ENCODE results near the gene TMEM167B.

The TMEM167B gene

DNA sequence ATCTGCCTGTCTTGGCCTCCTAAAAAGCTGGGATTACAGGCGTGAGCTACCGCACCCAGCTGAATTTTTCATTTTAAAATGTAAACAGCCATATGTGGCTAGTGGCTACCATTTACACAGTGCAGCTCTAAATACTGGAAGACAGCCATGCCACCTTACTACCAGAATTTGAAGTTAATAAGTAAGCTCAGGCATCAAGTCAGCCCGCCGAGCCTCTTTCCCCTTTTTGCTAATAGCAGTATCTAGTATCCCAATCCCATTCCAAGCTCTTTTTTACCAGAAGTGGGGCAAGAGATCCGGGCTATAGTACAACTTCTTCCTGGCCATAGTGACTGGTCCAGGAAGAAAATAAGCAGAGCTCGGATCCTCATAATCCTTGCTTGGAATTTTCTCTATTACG lies 29.9 kb upstream of the TMEM167B start:
- H3K36me3 ChIP-seq (ENCODE audit: control insufficient read depth, insufficient read depth, low read length) = peaks cover 5% of the 10 kb centered on the region
- no peaks in the 10 kb centered on the region for H3K4me1 ChIP-seq (ENCODE audit: control insufficient read depth, insufficient read depth, low read length)
- H3K27me3 ChIP-seq (ENCODE audit: control insufficient read depth, insufficient read depth, low read length) = no peaks in the 10 kb centered on the region
- H3K9ac ChIP-seq (ENCODE audit: low read depth, low read length) = no peak overlapping the region
- no peaks in the 10 kb centered on the region for H3K9me3 ChIP-seq (ENCODE audit: control insufficient read depth, insufficient read depth, low read length)
- H3K4me3 ChIP-seq (ENCODE audit: low read depth, low read length) = no peak overlapping the region

DNA sequence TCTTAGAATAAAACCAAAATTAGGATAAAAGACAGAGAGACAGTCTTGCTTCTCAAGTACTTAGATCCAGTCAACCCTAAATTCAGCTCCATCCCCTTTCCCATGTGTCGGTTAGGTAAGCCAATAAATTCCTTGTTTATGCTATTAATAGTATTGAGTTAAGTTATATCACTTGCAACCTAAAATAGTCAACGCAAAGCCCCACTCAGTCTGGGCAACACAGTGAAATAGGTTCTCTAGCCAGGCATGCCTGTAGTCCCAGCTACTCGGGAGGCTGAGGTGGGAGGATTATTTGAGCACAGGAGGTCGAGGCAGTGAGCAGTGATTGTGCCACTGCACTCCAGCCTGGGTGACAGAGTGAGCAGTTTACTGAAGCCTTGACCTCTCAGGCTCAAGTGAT lies 29.4 kb upstream of the TMEM167B start:
- Histone ChIP-seq H3K27me3 (ENCODE audit: control insufficient read depth, insufficient read depth, low read length) (no peaks in the 10 kb centered on the region), H3K4me1 (ENCODE audit: control insufficient read depth, insufficient read depth, low read length) (no peaks in the 10 kb centered on the region), H3K9ac (ENCODE audit: low read depth, low read length) (no peak overlapping the region), H3K4me3 (ENCODE audit: low read depth, low read length) (no peak overlapping the region), H3K36me3 (ENCODE audit: control insufficient read depth, insufficient read depth, low read length) (peaks cover 5% of the 10 kb centered on the region), H3K9me3 (ENCODE audit: control insufficient read depth, insufficient read depth, low read length) (no peaks in the 10 kb centered on the region)

DNA sequence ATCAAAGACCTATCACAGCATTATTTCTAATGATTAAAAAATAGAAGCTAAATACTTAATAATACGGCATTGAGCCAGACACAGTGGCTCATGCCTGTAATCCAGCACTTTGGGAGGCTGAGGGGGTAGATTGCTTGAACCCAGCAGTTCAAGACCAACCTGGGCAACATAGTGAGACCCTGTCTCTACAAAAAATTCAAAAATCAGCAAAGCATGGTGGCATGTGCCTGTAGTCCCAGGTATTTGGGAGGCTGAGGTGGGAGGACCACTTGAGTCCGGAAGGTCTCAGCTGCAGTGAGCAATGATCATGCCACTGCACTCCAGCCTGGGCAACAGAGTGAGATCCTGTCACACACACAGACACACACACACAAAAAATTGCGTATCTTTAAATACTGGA lies 25.4 kb upstream of the TMEM167B start:
- Histone ChIP-seq H3K27me3 (ENCODE audit: control insufficient read depth, insufficient read depth, low read length) (no peaks in the 10 kb centered on the region), H3K4me1 (ENCODE audit: control insufficient read depth, insufficient read depth, low read length) (no peaks in the 10 kb centered on the region), H3K36me3 (ENCODE audit: control insufficient read depth, insufficient read depth, low read length) (peaks cover 11% of the 10 kb centered on the region), H3K9ac (ENCODE audit: low read depth, low read length) (no peak overlapping the region), H3K4me3 (ENCODE audit: low read depth, low read length) (no peak overlapping the region), H3K9me3 (ENCODE audit: control insufficient read depth, insufficient read depth, low read length) (no peaks in the 10 kb centered on the region)

DNA sequence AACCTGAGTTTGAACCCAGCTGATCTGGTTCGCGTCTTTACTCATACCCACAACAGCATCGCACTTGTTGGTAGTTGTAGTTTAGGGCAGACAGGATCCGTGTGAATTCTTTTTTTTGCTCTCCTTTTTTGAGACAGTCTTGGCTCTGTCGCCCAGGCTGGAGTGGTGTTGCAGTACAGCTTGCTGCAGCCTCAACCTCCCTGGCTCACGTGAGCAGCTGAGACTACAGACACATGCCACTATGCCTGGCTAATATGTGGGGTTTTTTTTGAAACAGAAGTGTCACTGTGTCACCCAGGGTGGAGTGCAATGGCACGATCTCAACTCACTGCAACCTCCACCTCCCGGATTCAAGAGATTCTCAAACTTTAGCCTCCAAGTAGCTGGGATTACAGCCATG lies 22.7 kb upstream of the TMEM167B start:
- H3K36me3 ChIP-seq (ENCODE audit: control insufficient read depth, insufficient read depth, low read length) = peaks cover 11% of the 10 kb centered on the region
- H3K27me3 ChIP-seq (ENCODE audit: control insufficient read depth, insufficient read depth, low read length) = no peaks in the 10 kb centered on the region
- H3K9ac ChIP-seq (ENCODE audit: low read depth, low read length) = no peak overlapping the region
- no peaks in the 10 kb centered on the region for H3K4me1 ChIP-seq (ENCODE audit: control insufficient read depth, insufficient read depth, low read length)
- H3K4me3 ChIP-seq (ENCODE audit: low read depth, low read length) = no peak overlapping the region
- H3K9me3 ChIP-seq (ENCODE audit: control insufficient read depth, insufficient read depth, low read length) = no peaks in the 10 kb centered on the region

DNA sequence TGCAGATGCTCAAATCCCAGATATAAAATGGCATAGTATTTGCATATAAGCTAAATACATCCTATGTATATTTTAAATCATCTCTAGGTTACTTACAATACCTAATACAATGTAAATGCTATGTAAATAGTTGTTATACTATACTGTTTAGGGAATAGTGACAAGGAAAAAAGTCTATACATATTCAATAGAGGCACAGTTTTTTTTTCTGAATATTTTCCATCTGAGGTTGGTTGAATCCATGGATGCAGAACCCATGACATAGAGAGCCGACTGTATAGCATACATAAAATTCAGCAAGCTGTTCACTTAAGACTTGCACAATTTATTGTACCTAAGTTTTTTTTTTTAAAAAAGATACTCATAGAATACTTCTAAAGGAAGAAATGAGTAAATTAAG lies 21.3 kb upstream of the TMEM167B start:
- no peak overlapping the region for H3K9ac ChIP-seq (ENCODE audit: low read depth, low read length)
- no peak overlapping the region for H3K4me3 ChIP-seq (ENCODE audit: low read depth, low read length)
- H3K4me1 ChIP-seq (ENCODE audit: control insufficient read depth, insufficient read depth, low read length) = no peaks in the 10 kb centered on the region
- H3K36me3 ChIP-seq (ENCODE audit: control insufficient read depth, insufficient read depth, low read length) = peaks cover 11% of the 10 kb centered on the region
- H3K9me3 ChIP-seq (ENCODE audit: control insufficient read depth, insufficient read depth, low read length) = no peaks in the 10 kb centered on the region
- no peaks in the 10 kb centered on the region for H3K27me3 ChIP-seq (ENCODE audit: control insufficient read depth, insufficient read depth, low read length)

DNA sequence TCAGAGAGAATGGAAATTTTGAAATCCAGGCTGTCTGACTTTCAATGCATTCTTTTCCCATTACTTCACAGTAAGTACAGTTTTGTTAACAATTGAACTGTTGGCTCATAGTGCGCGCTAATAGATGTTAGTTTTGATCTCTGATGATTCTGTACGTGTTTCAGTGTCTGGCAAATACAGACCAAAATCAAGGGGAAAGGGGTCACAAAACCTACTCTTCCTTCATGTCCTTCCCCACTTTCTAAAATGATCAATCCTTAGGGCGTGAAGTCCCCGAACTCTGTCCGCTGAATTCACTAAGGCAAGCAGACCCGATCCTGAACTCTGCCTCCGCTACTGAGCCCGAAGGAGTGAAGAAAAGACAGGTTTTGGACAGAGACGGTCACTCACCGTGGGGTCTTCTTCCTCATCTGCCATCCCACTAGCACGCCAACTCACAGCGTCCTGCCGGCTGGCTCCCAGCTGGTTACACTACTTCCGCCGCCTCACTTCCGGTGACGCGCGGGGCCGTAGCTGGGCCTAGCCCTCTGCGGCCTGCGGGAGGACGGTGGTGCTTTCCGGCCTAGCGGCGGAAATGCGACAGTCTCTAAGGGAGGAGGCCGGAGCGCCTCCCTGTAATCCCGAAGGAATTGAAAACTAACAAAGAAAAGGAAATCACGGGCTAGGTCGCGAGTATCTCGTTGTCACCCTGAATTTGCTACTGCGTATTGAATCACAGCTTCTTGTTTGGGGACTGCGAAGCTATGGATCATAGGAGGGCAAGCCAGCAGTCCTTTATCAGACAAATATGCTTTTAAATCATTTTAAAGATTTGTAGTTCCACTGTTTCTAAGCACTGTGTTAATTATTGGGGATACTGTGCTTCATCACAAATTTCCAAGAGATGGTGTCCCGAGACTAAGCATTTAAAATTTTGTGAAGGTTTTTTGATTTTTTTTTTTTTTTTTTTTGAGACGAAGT lies 14.8 kb upstream of the TMEM167B start, which contains the start of gene TAF13:
Gene TAF13, minus strand, starts transcription at position 473 of the 960 bp plus-strand sequence. Its CDS starts 56 bp downstream, at position 417.
- H3K36me3 ChIP-seq (ENCODE audit: control insufficient read depth, insufficient read depth, low read length) = no peaks in the 10 kb centered on the region
- no peaks in the 10 kb centered on the region for H3K27me3 ChIP-seq (ENCODE audit: control insufficient read depth, insufficient read depth, low read length)
- H3K4me3 ChIP-seq (ENCODE audit: low read depth, low read length) = peak within 1 kb of the TSS; percentile 97
- H3K9me3 ChIP-seq (ENCODE audit: control insufficient read depth, insufficient read depth, low read length) = no peaks in the 10 kb centered on the region
- peaks cover 4% of the 10 kb centered on the region for H3K4me1 ChIP-seq (ENCODE audit: control insufficient read depth, insufficient read depth, low read length)
- H3K9ac ChIP-seq (ENCODE audit: low read depth, low read length) = peak within 1 kb of the TSS; percentile 97

DNA sequence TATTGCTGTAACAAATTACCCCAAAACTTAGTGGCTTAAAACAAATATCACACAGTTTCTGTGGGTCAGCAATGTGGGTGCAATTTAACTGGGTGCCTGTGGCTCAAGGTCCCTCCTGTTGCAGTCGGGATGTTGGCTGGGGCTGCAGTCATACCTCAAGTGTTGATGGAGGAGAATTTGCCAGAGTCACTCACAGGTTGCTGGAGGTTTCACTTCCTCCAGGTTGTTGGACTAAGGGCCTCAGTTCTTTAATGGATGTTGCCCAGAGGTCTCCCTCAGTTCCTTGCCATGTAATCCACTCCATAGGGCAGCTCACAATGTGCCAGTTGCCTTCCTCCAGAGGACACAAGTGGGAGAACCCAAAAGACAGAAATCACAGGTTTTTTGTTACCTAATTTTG lies 12.2 kb upstream of the TMEM167B start:
- H3K9me3 ChIP-seq (ENCODE audit: control insufficient read depth, insufficient read depth, low read length) = no peaks in the 10 kb centered on the region
- no peak overlapping the region for H3K9ac ChIP-seq (ENCODE audit: low read depth, low read length)
- H3K4me3 ChIP-seq (ENCODE audit: low read depth, low read length) = no peak overlapping the region
- H3K4me1 ChIP-seq (ENCODE audit: control insufficient read depth, insufficient read depth, low read length) = peaks cover 7% of the 10 kb centered on the region
- no peaks in the 10 kb centered on the region for H3K36me3 ChIP-seq (ENCODE audit: control insufficient read depth, insufficient read depth, low read length)
- no peaks in the 10 kb centered on the region for H3K27me3 ChIP-seq (ENCODE audit: control insufficient read depth, insufficient read depth, low read length)

DNA sequence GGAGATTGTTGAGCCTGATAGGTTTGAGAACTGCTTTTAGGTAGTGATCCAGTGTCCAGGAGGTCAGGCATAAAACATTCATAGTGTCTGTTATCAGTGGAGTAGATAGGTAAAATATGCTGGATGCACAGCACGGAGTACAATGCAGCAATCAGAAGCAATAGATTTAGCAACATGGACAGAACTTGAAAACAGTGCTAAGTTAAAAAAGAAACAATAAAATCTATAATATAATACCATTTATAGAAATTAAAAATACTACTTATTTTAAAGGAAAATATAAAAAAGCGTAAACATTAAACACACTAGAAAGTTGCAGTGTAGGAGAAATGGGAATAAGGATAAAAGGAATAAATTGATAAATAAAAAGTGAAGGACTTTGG lies 11.3 kb upstream of the TMEM167B start:
- H3K4me1 ChIP-seq (ENCODE audit: control insufficient read depth, insufficient read depth, low read length) = peaks cover 8% of the 10 kb centered on the region
- H3K9ac ChIP-seq (ENCODE audit: low read depth, low read length) = no peak overlapping the region
- H3K4me3 ChIP-seq (ENCODE audit: low read depth, low read length) = no peak overlapping the region
- no peaks in the 10 kb centered on the region for H3K27me3 ChIP-seq (ENCODE audit: control insufficient read depth, insufficient read depth, low read length)
- H3K36me3 ChIP-seq (ENCODE audit: control insufficient read depth, insufficient read depth, low read length) = no peaks in the 10 kb centered on the region
- H3K9me3 ChIP-seq (ENCODE audit: control insufficient read depth, insufficient read depth, low read length) = no peaks in the 10 kb centered on the region

DNA sequence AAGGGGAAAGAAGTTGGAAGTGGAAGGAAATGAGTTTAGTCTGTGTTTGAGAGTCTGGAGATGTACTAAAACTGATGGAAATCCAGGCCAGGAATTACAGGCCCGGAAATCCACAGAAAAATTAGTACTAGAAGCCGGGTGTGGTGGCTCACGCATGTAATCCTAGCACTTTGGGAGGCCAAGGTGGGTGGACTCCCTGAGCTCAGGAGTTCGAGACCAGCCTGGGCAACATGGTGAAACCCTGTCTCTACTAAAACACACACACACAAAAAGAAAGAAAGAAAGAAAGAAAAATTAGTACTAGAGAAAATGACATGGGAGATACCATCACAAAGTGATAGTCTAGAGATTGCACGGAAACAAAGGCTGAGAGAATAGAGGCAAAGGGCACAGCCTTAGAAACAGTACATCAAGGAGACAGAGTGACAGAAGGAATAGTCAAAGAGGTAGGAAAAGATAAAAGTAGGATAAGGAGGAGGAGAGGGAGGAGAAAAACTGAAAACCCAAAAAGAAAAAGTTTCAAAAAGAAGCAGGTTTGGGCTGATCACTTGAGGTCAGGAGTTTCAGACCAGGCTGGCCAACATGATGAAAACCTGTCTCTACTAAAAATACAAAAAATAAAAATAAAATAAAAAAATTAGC lies 10.0 kb upstream of the TMEM167B start:
- no peaks in the 10 kb centered on the region for H3K36me3 ChIP-seq (ENCODE audit: control insufficient read depth, insufficient read depth, low read length)
- H3K4me1 ChIP-seq (ENCODE audit: control insufficient read depth, insufficient read depth, low read length) = peaks cover 8% of the 10 kb centered on the region
- H3K4me3 ChIP-seq (ENCODE audit: low read depth, low read length) = no peak overlapping the region
- H3K27me3 ChIP-seq (ENCODE audit: control insufficient read depth, insufficient read depth, low read length) = no peaks in the 10 kb centered on the region
- H3K9me3 ChIP-seq (ENCODE audit: control insufficient read depth, insufficient read depth, low read length) = no peaks in the 10 kb centered on the region
- no peak overlapping the region for H3K9ac ChIP-seq (ENCODE audit: low read depth, low read length)

DNA sequence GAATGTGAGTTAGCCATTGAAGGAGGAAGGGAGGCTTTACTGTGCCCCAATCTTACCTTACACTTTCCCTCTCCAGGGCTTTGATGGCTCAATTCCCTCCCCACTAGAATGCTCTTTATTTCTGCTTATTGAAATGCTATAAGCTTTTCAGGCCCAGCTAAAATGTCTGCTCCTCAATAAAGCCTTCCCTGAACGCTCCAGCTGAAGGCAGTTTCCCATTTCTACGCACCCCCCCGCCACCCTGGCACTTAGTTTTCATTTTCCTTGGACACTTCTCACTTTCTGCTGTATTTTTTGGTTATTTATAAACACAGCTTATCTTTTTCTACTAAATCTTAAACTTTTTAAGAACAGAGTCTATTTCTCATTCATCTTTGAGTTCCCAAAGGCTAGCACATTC lies 7.1 kb upstream of the TMEM167B start:
- Histone ChIP-seq H3K4me1 (ENCODE audit: control insufficient read depth, insufficient read depth, low read length) (peaks cover 8% of the 10 kb centered on the region), H3K9ac (ENCODE audit: low read depth, low read length) (no peak overlapping the region), H3K9me3 (ENCODE audit: control insufficient read depth, insufficient read depth, low read length) (no peaks in the 10 kb centered on the region), H3K4me3 (ENCODE audit: low read depth, low read length) (no peak overlapping the region), H3K27me3 (ENCODE audit: control insufficient read depth, insufficient read depth, low read length) (no peaks in the 10 kb centered on the region), H3K36me3 (ENCODE audit: control insufficient read depth, insufficient read depth, low read length) (no peaks in the 10 kb centered on the region)

DNA sequence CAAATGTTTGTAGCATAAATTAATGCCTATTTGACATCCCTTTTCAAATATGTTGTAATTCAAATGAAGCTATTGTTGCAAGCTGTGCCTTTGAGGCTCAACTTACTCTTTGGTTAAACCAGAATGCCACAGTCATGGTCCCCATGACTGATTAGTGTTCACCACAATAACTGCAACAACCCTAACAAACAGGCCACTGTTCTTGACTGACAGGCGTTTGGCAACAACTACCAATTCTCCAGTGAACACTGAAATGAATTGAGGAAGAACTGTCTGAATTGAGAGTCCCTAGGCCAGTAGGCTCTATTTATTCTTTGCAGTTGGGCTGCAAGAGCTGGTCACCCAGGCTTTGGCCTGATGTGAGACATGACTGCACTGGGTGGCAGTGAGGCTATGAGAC lies 6.6 kb upstream of the TMEM167B start:
- H3K4me1 ChIP-seq (ENCODE audit: control insufficient read depth, insufficient read depth, low read length) = peaks cover 8% of the 10 kb centered on the region
- H3K4me3 ChIP-seq (ENCODE audit: low read depth, low read length) = no peak overlapping the region
- H3K9me3 ChIP-seq (ENCODE audit: control insufficient read depth, insufficient read depth, low read length) = no peaks in the 10 kb centered on the region
- no peaks in the 10 kb centered on the region for H3K36me3 ChIP-seq (ENCODE audit: control insufficient read depth, insufficient read depth, low read length)
- H3K27me3 ChIP-seq (ENCODE audit: control insufficient read depth, insufficient read depth, low read length) = no peaks in the 10 kb centered on the region
- no peak overlapping the region for H3K9ac ChIP-seq (ENCODE audit: low read depth, low read length)

Data from iPS-15b (cell line).